Pulmonary artery endothelial cell (primary cell): ENCODE measurements around the gene KLK15. TPM values are rescaled to one million over a fixed set of nuclear protein-coding genes. Genes with fewer than 3 reads are reported as not detected.

Experiments
- DNase-seq: peaks from one replicate; pipeline ENCODE4 v3.0.0-alpha.2; 2011; ENCODE audit warnings: low read depth, low spot score
- total RNA-seq: library from RNA; depleted of rRNA; stranded (reverse); fragments of >200 nt; gene quantifications from 2 replicates; pipeline ENCODE4 v1.2.3, GENCODE V29; 2014

The KLK15 gene
- total RNA-seq, 1 donor from 2014 or later: not detected

DNA sequence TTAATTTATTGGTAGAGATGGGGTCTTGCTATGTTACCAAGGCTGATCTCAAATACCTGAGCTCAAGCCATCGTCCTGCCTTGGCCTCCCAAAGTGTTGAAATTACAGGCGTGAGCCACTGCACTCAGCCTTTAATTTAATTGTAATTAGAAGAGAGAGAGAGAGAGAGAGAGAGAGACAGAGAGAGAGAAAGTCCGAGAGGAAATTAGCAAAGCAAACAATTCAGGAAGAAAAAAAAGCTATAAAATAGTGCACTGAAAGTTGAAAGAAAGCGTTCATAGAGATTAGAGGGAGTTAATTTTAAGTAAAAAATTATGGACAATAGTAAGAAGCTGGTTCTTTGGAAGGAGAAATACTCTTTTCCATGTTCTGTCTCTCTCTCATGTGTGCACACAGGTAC, 56.1 kb downstream of the KLK15 start:
- no peak for DNase-seq

- no peak for DNase-seq
Measured at GRCh38 chr19:50776131-50776530, 57.2 kb downstream of the KLK15 start.

Other genes with a start within 250 kb of the KLK15 start
- 0.04 TPM in 1 of 2 replicates, not detected in the other for gene SYT3, start 193.7 kb downstream of the KLK15 start, total RNA-seq
- gene C19orf81, start 184.1 kb downstream of the KLK15 start, total RNA-seq: 0.59 and 0.63 TPM in 2 replicates
- gene SHANK1, start 113.8 kb downstream of the KLK15 start, total RNA-seq: 0.26 and 0.63 TPM in 2 replicates
- gene CLEC11A, start 110.2 kb downstream of the KLK15 start, total RNA-seq: 4.0 and 4.3 TPM in 2 replicates
- gene GPR32, start 63.1 kb downstream of the KLK15 start, total RNA-seq: not detected in 2 replicates
- not detected in 2 replicates for gene ACP4, start 43.2 kb downstream of the KLK15 start, total RNA-seq
- not detected in 2 replicates for gene KLK1, start 9.8 kb downstream of the KLK15 start, total RNA-seq
- gene KLK3, start 21.3 kb upstream of the KLK15 start, total RNA-seq: not detected in 2 replicates
- not detected in 2 replicates for gene KLK2, start 39.9 kb upstream of the KLK15 start, total RNA-seq
- not detected in 2 replicates for gene KLK4, start 77.8 kb upstream of the KLK15 start, total RNA-seq
- not detected in 2 replicates for gene KLK5, start 119.5 kb upstream of the KLK15 start, total RNA-seq
- gene KLK6, start 136.0 kb upstream of the KLK15 start, total RNA-seq: not detected in 2 replicates
- not detected in 2 replicates for gene KLK7, start 150.3 kb upstream of the KLK15 start, total RNA-seq
- not detected in 2 replicates for gene KLK8, start 168.0 kb upstream of the KLK15 start, total RNA-seq
- 0.04 TPM in 1 of 2 replicates, not detected in the other for gene KLK10, start 186.1 kb upstream of the KLK15 start, total RNA-seq
- gene KLK11, start 193.0 kb upstream of the KLK15 start, total RNA-seq: not detected in 2 replicates
- not detected in 2 replicates for gene KLK12, start 201.4 kb upstream of the KLK15 start, total RNA-seq
- gene KLK13, start 231.5 kb upstream of the KLK15 start, total RNA-seq: not detected in 2 replicates
- gene KLK14, start 249.3 kb upstream of the KLK15 start, total RNA-seq: not detected in 2 replicates